Stimulated activated CD8-positive, alpha-beta memory T cell treated with anti-CD3 and anti-CD28 coated beads, Interleukin-7, amount 100 ng/mL, for 4 hours (primary cell): ENCODE measurements around the gene TFEB.

ENCODE experiments used
- DNase-seq, 2 donors: peaks; one replicate each; pipeline ENCODE4 v3.0.0-alpha.2; 2020; ENCODE audit warnings: low read depth in 2 of 2

Gene TFEB

GRCh38 chr6:41691426-41692079 lies 43.9 kb downstream of the TFEB start:
- no peak for DNase-seq

GRCh38 chr6:41690541-41691330 lies 44.7 kb downstream of the TFEB start:
- no peak for DNase-seq

- no peak for DNase-seq
These were observed 46.0 kb downstream of the TFEB start for GRCh38 chr6:41689171-41690008.

GRCh38 chr6:41688256-41688965 lies 47.0 kb downstream of the TFEB start:
- DNase-seq: no peak

- no peak for DNase-seq
These were observed 47.8 kb downstream of the TFEB start for GRCh38 chr6:41687501-41688175.

GRCh38 chr6:41685641-41686380 lies 49.6 kb downstream of the TFEB start:
- DNase-seq: no peak

- no peak for DNase-seq
These were observed 50.9 kb downstream of the TFEB start for GRCh38 chr6:41684311-41685180.

GRCh38 chr6:41683523-41684310 lies 51.7 kb downstream of the TFEB start:
- DNase-seq: peak; percentile 38 to 71

GRCh38 chr6:41683273-41683522 lies 52.2 kb downstream of the TFEB start:
- DNase-seq: no peak

- DNase-seq: no peak
These were observed 52.7 kb downstream of the TFEB start for GRCh38 chr6:41682497-41683272.

GRCh38 chr6:41682056-41682477 lies 53.3 kb downstream of the TFEB start:
- peak; percentile 27 to 40 for DNase-seq

- DNase-seq: no peak
These were observed 55.0 kb downstream of the TFEB start for GRCh38 chr6:41680182-41680965.

GRCh38 chr6:41679696-41680095 lies 55.7 kb downstream of the TFEB start:
- DNase-seq: no peak

- DNase-seq: no peak
These were observed 56.8 kb downstream of the TFEB start for GRCh38 chr6:41678511-41679084.

- no peak for DNase-seq
These were observed 58.1 kb downstream of the TFEB start for GRCh38 chr6:41677124-41677921.

- DNase-seq: no peak
These were observed 59.0 kb downstream of the TFEB start for GRCh38 chr6:41676431-41676830.
